ENCODE results near the gene OR2K2. TPM values are rescaled to one million over a fixed set of nuclear protein-coding genes. Genes with fewer than 3 reads are reported as not detected.
"Not testable (repeated sequence)": the region's sequence is repeated elsewhere in the genome, so short reads cannot be mapped to it uniquely, and the experiment has no call there.

The OR2K2 gene
- total and polyA plus RNA-seq, 3 donors from 2014 or later = 0.33 to 1.1 (median 0.47) TPM

- intact Hi-C loops (cut with DNase I; ENCODE audit: low total_unique reads) = no loop called here
- DNase-seq = no peak
- H3K4me1 ChIP-seq = no peaks in the 10 kb centered on the region
- no peak overlapping the region for H3K27ac ChIP-seq
- H3K9me3 ChIP-seq = no peaks in the 10 kb centered on the region
- H3K4me3 ChIP-seq = no peak overlapping the region
- TF ChIP-seq POLR2A (IDR thresholded peaks at IDR 0.05) = no peak
- TF ChIP-seq, protein P1, sequence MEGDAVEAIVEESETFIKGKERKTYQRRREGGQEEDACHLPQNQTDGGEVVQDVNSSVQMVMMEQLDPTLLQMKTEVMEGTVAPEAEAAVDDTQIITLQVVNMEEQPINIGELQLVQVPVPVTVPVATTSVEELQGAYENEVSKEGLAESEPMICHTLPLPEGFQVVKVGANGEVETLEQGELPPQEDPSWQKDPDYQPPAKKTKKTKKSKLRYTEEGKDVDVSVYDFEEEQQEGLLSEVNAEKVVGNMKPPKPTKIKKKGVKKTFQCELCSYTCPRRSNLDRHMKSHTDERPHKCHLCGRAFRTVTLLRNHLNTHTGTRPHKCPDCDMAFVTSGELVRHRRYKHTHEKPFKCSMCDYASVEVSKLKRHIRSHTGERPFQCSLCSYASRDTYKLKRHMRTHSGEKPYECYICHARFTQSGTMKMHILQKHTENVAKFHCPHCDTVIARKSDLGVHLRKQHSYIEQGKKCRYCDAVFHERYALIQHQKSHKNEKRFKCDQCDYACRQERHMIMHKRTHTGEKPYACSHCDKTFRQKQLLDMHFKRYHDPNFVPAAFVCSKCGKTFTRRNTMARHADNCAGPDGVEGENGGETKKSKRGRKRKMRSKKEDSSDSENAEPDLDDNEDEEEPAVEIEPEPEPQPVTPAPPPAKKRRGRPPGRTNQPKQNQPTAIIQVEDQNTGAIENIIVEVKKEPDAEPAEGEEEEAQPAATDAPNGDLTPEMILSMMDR (IDR thresholded peaks at IDR 0.05) = no peak
- H3K36me3 ChIP-seq (ENCODE audit: low read depth, missing control alignments) = no peaks in the 10 kb centered on the region
- H3K27me3 ChIP-seq = no peaks in the 10 kb centered on the region
Observed at GRCh38 chr9:111350556-111350955, 20.5 kb upstream of the OR2K2 start.

GRCh38 chr9:111349766-111350165, 19.7 kb upstream of the OR2K2 start:
- TF ChIP-seq POLR2A (IDR thresholded peaks at IDR 0.05) = no peak
- TF ChIP-seq, protein P1 (IDR thresholded peaks at IDR 0.05) = no peak
- Histone ChIP-seq H3K4me1 (no peaks in the 10 kb centered on the region), H3K27ac (no peak overlapping the region), H3K27me3 (no peaks in the 10 kb centered on the region), H3K4me3 (no peak overlapping the region), H3K36me3 (ENCODE audit: low read depth, missing control alignments) (no peaks in the 10 kb centered on the region), H3K9me3 (no peaks in the 10 kb centered on the region)
- intact Hi-C loops (cut with DNase I; ENCODE audit: low total_unique reads) = no loop called here
- no peak for DNase-seq
- 68 to 73% methylated on average over 5 of the region's 5 CpGs for WGBS, 2 donors

GRCh38 chr9:111348821-111349271, 18.8 kb upstream of the OR2K2 start:
- Histone ChIP-seq H3K27me3 (no peaks in the 10 kb centered on the region), H3K27ac (no peak overlapping the region), H3K4me3 (no peak overlapping the region), H3K36me3 (ENCODE audit: low read depth, missing control alignments) (no peaks in the 10 kb centered on the region), H3K4me1 (no peaks in the 10 kb centered on the region), H3K9me3 (no peaks in the 10 kb centered on the region)
- intact Hi-C loops (cut with DNase I; ENCODE audit: low total_unique reads) = no loop called here
- DNase-seq = no peak
- WGBS, 2 donors = 41 to 56% methylated on average over 4 of the region's 4 CpGs
- TF ChIP-seq POLR2A (IDR thresholded peaks at IDR 0.05) = no peak
- TF ChIP-seq, protein P1 (IDR thresholded peaks at IDR 0.05) = no peak

- H3K36me3 ChIP-seq (ENCODE audit: low read depth, missing control alignments); intact Hi-C loops (cut with DNase I; ENCODE audit: low total_unique reads); H3K9me3 ChIP-seq; H3K27me3 ChIP-seq; H3K4me1 ChIP-seq; H3K4me3 ChIP-seq; H3K27ac ChIP-seq; DNase-seq: not testable (repeated sequence)
- WGBS, 2 donors = 80 to 86% methylated on average over 3 to 5 of the region's 5 CpGs
Observed at GRCh38 chr9:111334318-111334863, 4.4 kb upstream of the OR2K2 start.

DNA sequence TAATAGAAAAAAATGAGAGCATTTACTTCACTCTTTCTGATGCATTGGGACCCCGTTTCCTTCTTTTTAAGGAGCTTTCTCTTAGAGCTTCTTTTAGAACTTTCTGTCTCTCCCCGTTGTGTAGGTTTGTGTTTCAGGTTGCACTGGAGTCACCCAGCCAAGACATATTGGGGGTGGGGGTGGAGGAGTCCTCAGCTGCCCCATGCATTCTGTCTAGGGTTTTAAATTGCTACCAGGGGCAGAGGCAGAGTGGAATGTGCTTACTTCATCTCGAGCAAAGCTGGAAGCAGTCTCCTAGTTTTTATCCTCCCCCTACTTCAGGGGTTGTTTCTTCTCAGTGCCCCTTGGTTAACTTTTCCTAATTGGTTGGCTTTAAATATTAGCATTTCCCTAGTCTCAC, 9.4 kb downstream of the OR2K2 start:
- H3K4me1 ChIP-seq = no peaks in the 10 kb centered on the region
- 50 to 68% methylated on average over 3 of the region's 3 CpGs for WGBS, 2 donors
- no peak overlapping the region for H3K4me3 ChIP-seq
- TF ChIP-seq, protein P1 (IDR thresholded peaks at IDR 0.05) = no peak
- TF ChIP-seq POLR2A (IDR thresholded peaks at IDR 0.05) = no peak
- no peaks in the 10 kb centered on the region for H3K36me3 ChIP-seq (ENCODE audit: low read depth, missing control alignments)
- intact Hi-C loops (cut with DNase I; ENCODE audit: low total_unique reads) = no loop called here
- no peaks in the 10 kb centered on the region for H3K9me3 ChIP-seq
- no peak for DNase-seq
- H3K27me3 ChIP-seq = no peaks in the 10 kb centered on the region
- H3K27ac ChIP-seq = no peak overlapping the region

All from testis (tissue), 3 donors.